ENCODE results near the gene NCKIPSD. TPM values are rescaled to one million over a fixed set of nuclear protein-coding genes. Genes with fewer than 3 reads are reported as not detected.
A peak's percentile ranks its signal among the peaks of the same experiment; 100 is the strongest.
"Not testable (repeated sequence)": the region's sequence is repeated elsewhere in the genome, so short reads cannot be mapped to it uniquely, and the experiment has no call there.

The NCKIPSD gene
- 10 to 100 TPM; 13.0 to 21.2 (median 18.4) TPM for polyA plus RNA-seq (ENCODE audit: insufficient read depth in 1 of 5, insufficient read length in 5 of 5, low replicate concordance in 1 of 5)
- long read RNA-seq, donor 1, partial matches to known transcripts: 0 of 3 reads
- long read RNA-seq, donor 1, other reads (novel, unspliced or antisense): 0 of 3 reads
- long read RNA-seq, donor 2, partial matches to known transcripts: 0 of 3 reads
- long read RNA-seq, donor 2, other reads (novel, unspliced or antisense): 0 of 3 reads
- long read RNA-seq, donor 3, partial matches to known transcripts: 0 of 1 reads
- long read RNA-seq, donor 3, other reads (novel, unspliced or antisense): 0 of 1 reads
- long read RNA-seq, donor 4: 0 reads
- long read RNA-seq, donor 5, partial matches to known transcripts: 0 of 3 reads
- long read RNA-seq, donor 5, other reads (novel, unspliced or antisense): 0 of 3 reads
- long read RNA-seq, donor 6: 0 reads
- long read RNA-seq, donor 7, partial matches to known transcripts: 0 of 2 reads
- long read RNA-seq, donor 7, other reads (novel, unspliced or antisense): 0 of 2 reads
- long read RNA-seq, donor 8, partial matches to known transcripts: 0 of 2 reads
- long read RNA-seq, donor 8, other reads (novel, unspliced or antisense): 0 of 2 reads

- DNase-seq: peak; percentile 88 to 89
Measured at GRCh38 chr3:48685603-48686511, at the start of gene NCKIPSD. NCKIPSD (minus strand) TSS chr3:48685915; CDS start chr3:48685807, 108 bp downstream.

- DNase-seq: not testable (repeated sequence)
Measured at GRCh38 chr3:48735075-48735767, 49.5 kb upstream of the NCKIPSD start.

- DNase-seq: not testable (repeated sequence)
Measured at GRCh38 chr3:48734541-48734940, 48.8 kb upstream of the NCKIPSD start.

GRCh38 chr3:48733752-48734518, 48.2 kb upstream of the NCKIPSD start:
- not testable (repeated sequence) for DNase-seq

GRCh38 chr3:48727511-48727910, 41.8 kb upstream of the NCKIPSD start:
- no peak for DNase-seq

- DNase-seq: not testable (repeated sequence)
Measured at GRCh38 chr3:48725185-48725855, 39.6 kb upstream of the NCKIPSD start.

GRCh38 chr3:48723725-48724124, 38.0 kb upstream of the NCKIPSD start:
- DNase-seq: no peak

GRCh38 chr3:48723293-48723692, 37.6 kb upstream of the NCKIPSD start:
- DNase-seq: not testable (repeated sequence)

GRCh38 chr3:48716982-48717746, 31.4 kb upstream of the NCKIPSD start, which contains the start of gene IP6K2:
IP6K2 (minus strand) TSS chr3:48717221; CDS start chr3:48695291, 21,930 bp downstream.
- DNase-seq: peak; percentile 96 to 98

GRCh38 chr3:48716508-48716981, 30.8 kb upstream of the NCKIPSD start:
- DNase-seq: peak; percentile 32 to 42

GRCh38 chr3:48715174-48715800, 29.6 kb upstream of the NCKIPSD start:
- DNase-seq: no peak

- DNase-seq: no peak
Measured at GRCh38 chr3:48711727-48712126, 26.0 kb upstream of the NCKIPSD start.

- no peak for DNase-seq
Measured at GRCh38 chr3:48709051-48709461, 23.3 kb upstream of the NCKIPSD start.

- DNase-seq: no peak
Measured at GRCh38 chr3:48708481-48708889, 22.8 kb upstream of the NCKIPSD start.

GRCh38 chr3:48707157-48707556, 21.4 kb upstream of the NCKIPSD start:
- DNase-seq: no peak

GRCh38 chr3:48702320-48702920, 16.7 kb upstream of the NCKIPSD start:
- no peak for DNase-seq

- DNase-seq: no peak
Measured at GRCh38 chr3:48700731-48701405, 15.2 kb upstream of the NCKIPSD start.

All from right lung (tissue), 10 donors.